Measurements from ENCODE around the gene NABP2.

The NABP2 gene

GRCh38 chr12:56224102-56224701 lies at the start of gene NABP2:
Gene NABP2, plus strand, starts transcription at chr12:56224342. Its CDS starts 515 bp downstream, at chr12:56224857.
- peaks cover 9% of the 10 kb centered on the region for H3K79me2 ChIP-seq (ENCODE audit: control insufficient read depth, insufficient read depth, low read length, unreplicated experiment)
- H3K36me3 ChIP-seq (ENCODE audit: insufficient read depth, low read length) = no peaks in the 10 kb centered on the region
- no peaks in the 10 kb centered on the region for H3K27me3 ChIP-seq (ENCODE audit: insufficient read depth, low read length)
- H3K4me1 ChIP-seq (ENCODE audit: control insufficient read depth, insufficient read depth, low read length, unreplicated experiment) = peaks cover 10% of the 10 kb centered on the region
- H2AFZ ChIP-seq (ENCODE audit: low read length, unreplicated experiment) = peak within 1 kb of the TSS; percentile 86
- H3K27ac ChIP-seq (ENCODE audit: low read depth, low read length) = no peak within 1 kb of the TSS
- H3K4me3 ChIP-seq (ENCODE audit: low read depth, low read length) = peak within 1 kb of the TSS; percentile 95

GRCh38 chr12:56178347-56178746 lies 45.8 kb upstream of the NABP2 start:
- no peaks in the 10 kb centered on the region for H3K4me1 ChIP-seq (ENCODE audit: control insufficient read depth, insufficient read depth, low read length, unreplicated experiment)
- no peaks in the 10 kb centered on the region for H3K27me3 ChIP-seq (ENCODE audit: insufficient read depth, low read length)
- H3K4me3 ChIP-seq (ENCODE audit: low read depth, low read length) = no peak overlapping the region
- no peak overlapping the region for H3K27ac ChIP-seq (ENCODE audit: low read depth, low read length)
- H2AFZ ChIP-seq (ENCODE audit: low read length, unreplicated experiment) = no peak overlapping the region
- no peaks in the 10 kb centered on the region for H3K79me2 ChIP-seq (ENCODE audit: control insufficient read depth, insufficient read depth, low read length, unreplicated experiment)
- peaks cover 38% of the 10 kb centered on the region for H3K36me3 ChIP-seq (ENCODE audit: insufficient read depth, low read length)

- peaks cover 27% of the 10 kb centered on the region for H3K79me2 ChIP-seq (ENCODE audit: control insufficient read depth, insufficient read depth, low read length, unreplicated experiment)
- H3K36me3 ChIP-seq (ENCODE audit: insufficient read depth, low read length) = peaks cover 14% of the 10 kb centered on the region
- H3K4me1 ChIP-seq (ENCODE audit: control insufficient read depth, insufficient read depth, low read length, unreplicated experiment) = peaks cover 16% of the 10 kb centered on the region
- peak overlapping the region; percentile 92; the same call in 1 of the 2 replicates for H3K4me3 ChIP-seq (ENCODE audit: low read depth, low read length)
- no peak overlapping the region for H2AFZ ChIP-seq (ENCODE audit: low read length, unreplicated experiment)
- no peaks in the 10 kb centered on the region for H3K27me3 ChIP-seq (ENCODE audit: insufficient read depth, low read length)
- no peak overlapping the region for H3K27ac ChIP-seq (ENCODE audit: low read depth, low read length)
Observed at GRCh38 chr12:56186957-56187356, 37.2 kb upstream of the NABP2 start.

GRCh38 chr12:56188131-56188777 lies 35.9 kb upstream of the NABP2 start:
- no peak overlapping the region for H2AFZ ChIP-seq (ENCODE audit: low read length, unreplicated experiment)
- H3K27me3 ChIP-seq (ENCODE audit: insufficient read depth, low read length) = no peaks in the 10 kb centered on the region
- H3K4me3 ChIP-seq (ENCODE audit: low read depth, low read length) = peak overlapping the region; percentile 92
- no peak overlapping the region for H3K27ac ChIP-seq (ENCODE audit: low read depth, low read length)
- H3K4me1 ChIP-seq (ENCODE audit: control insufficient read depth, insufficient read depth, low read length, unreplicated experiment) = peaks cover 18% of the 10 kb centered on the region
- H3K79me2 ChIP-seq (ENCODE audit: control insufficient read depth, insufficient read depth, low read length, unreplicated experiment) = peaks cover 27% of the 10 kb centered on the region
- H3K36me3 ChIP-seq (ENCODE audit: insufficient read depth, low read length) = peaks cover 14% of the 10 kb centered on the region

- no peaks in the 10 kb centered on the region for H3K27me3 ChIP-seq (ENCODE audit: insufficient read depth, low read length)
- H3K27ac ChIP-seq (ENCODE audit: low read depth, low read length) = no peak overlapping the region
- peak overlapping the region; percentile 92 for H3K4me3 ChIP-seq (ENCODE audit: low read depth, low read length)
- H3K36me3 ChIP-seq (ENCODE audit: insufficient read depth, low read length) = peaks cover 12% of the 10 kb centered on the region
- peaks cover 19% of the 10 kb centered on the region for H3K4me1 ChIP-seq (ENCODE audit: control insufficient read depth, insufficient read depth, low read length, unreplicated experiment)
- H2AFZ ChIP-seq (ENCODE audit: low read length, unreplicated experiment) = peak overlapping the region; percentile 29
- peaks cover 27% of the 10 kb centered on the region for H3K79me2 ChIP-seq (ENCODE audit: control insufficient read depth, insufficient read depth, low read length, unreplicated experiment)
Observed at GRCh38 chr12:56188778-56189098, 35.4 kb upstream of the NABP2 start.

GRCh38 chr12:56189099-56189917 lies 34.8 kb upstream of the NABP2 start, which contains the start of gene SMARCC2:
Gene SMARCC2, minus strand, starts transcription at chr12:56189483. Its CDS starts 22 bp downstream, at chr12:56189461.
- H3K4me1 ChIP-seq (ENCODE audit: control insufficient read depth, insufficient read depth, low read length, unreplicated experiment) = peaks cover 19% of the 10 kb centered on the region
- no peaks in the 10 kb centered on the region for H3K27me3 ChIP-seq (ENCODE audit: insufficient read depth, low read length)
- H3K4me3 ChIP-seq (ENCODE audit: low read depth, low read length) = peak within 1 kb of the TSS; percentile 100
- peak within 1 kb of the TSS; percentile 72 for H3K27ac ChIP-seq (ENCODE audit: low read depth, low read length)
- peaks cover 27% of the 10 kb centered on the region for H3K79me2 ChIP-seq (ENCODE audit: control insufficient read depth, insufficient read depth, low read length, unreplicated experiment)
- H3K36me3 ChIP-seq (ENCODE audit: insufficient read depth, low read length) = peaks cover 7% of the 10 kb centered on the region
- H2AFZ ChIP-seq (ENCODE audit: low read length, unreplicated experiment) = peak within 1 kb of the TSS; percentile 100

- Histone ChIP-seq H3K27ac (ENCODE audit: low read depth, low read length) (peak overlapping the region; percentile 72), H2AFZ (ENCODE audit: low read length, unreplicated experiment) (peak overlapping the region; percentile 100), H3K27me3 (ENCODE audit: insufficient read depth, low read length) (no peaks in the 10 kb centered on the region), H3K36me3 (ENCODE audit: insufficient read depth, low read length) (no peaks in the 10 kb centered on the region), H3K79me2 (ENCODE audit: control insufficient read depth, insufficient read depth, low read length, unreplicated experiment) (peaks cover 27% of the 10 kb centered on the region), H3K4me1 (ENCODE audit: control insufficient read depth, insufficient read depth, low read length, unreplicated experiment) (peaks cover 19% of the 10 kb centered on the region), H3K4me3 (ENCODE audit: low read depth, low read length) (peak overlapping the region; percentile 100)
Observed at GRCh38 chr12:56189918-56190694, 34.0 kb upstream of the NABP2 start.

GRCh38 chr12:56190695-56191155 lies 33.4 kb upstream of the NABP2 start:
- peak overlapping the region; percentile 23 for H2AFZ ChIP-seq (ENCODE audit: low read length, unreplicated experiment)
- peaks cover 19% of the 10 kb centered on the region for H3K4me1 ChIP-seq (ENCODE audit: control insufficient read depth, insufficient read depth, low read length, unreplicated experiment)
- H3K4me3 ChIP-seq (ENCODE audit: low read depth, low read length) = peak overlapping the region; percentile 100
- H3K27me3 ChIP-seq (ENCODE audit: insufficient read depth, low read length) = no peaks in the 10 kb centered on the region
- no peaks in the 10 kb centered on the region for H3K36me3 ChIP-seq (ENCODE audit: insufficient read depth, low read length)
- no peak overlapping the region for H3K27ac ChIP-seq (ENCODE audit: low read depth, low read length)
- H3K79me2 ChIP-seq (ENCODE audit: control insufficient read depth, insufficient read depth, low read length, unreplicated experiment) = peaks cover 27% of the 10 kb centered on the region

- Histone ChIP-seq H3K4me3 (ENCODE audit: low read depth, low read length) (no peak overlapping the region), H2AFZ (ENCODE audit: low read length, unreplicated experiment) (no peak overlapping the region), H3K36me3 (ENCODE audit: insufficient read depth, low read length) (no peaks in the 10 kb centered on the region), H3K27ac (ENCODE audit: low read depth, low read length) (no peak overlapping the region), H3K27me3 (ENCODE audit: insufficient read depth, low read length) (no peaks in the 10 kb centered on the region), H3K79me2 (ENCODE audit: control insufficient read depth, insufficient read depth, low read length, unreplicated experiment) (peaks cover 16% of the 10 kb centered on the region), H3K4me1 (ENCODE audit: control insufficient read depth, insufficient read depth, low read length, unreplicated experiment) (peaks cover 17% of the 10 kb centered on the region)
Observed at GRCh38 chr12:56192582-56192981, 31.6 kb upstream of the NABP2 start.

GRCh38 chr12:56193025-56193578 lies 31.0 kb upstream of the NABP2 start:
- H3K4me1 ChIP-seq (ENCODE audit: control insufficient read depth, insufficient read depth, low read length, unreplicated experiment) = peaks cover 12% of the 10 kb centered on the region
- peaks cover 10% of the 10 kb centered on the region for H3K79me2 ChIP-seq (ENCODE audit: control insufficient read depth, insufficient read depth, low read length, unreplicated experiment)
- no peak overlapping the region for H3K27ac ChIP-seq (ENCODE audit: low read depth, low read length)
- peak overlapping the region; percentile 100 for H2AFZ ChIP-seq (ENCODE audit: low read length, unreplicated experiment)
- no peaks in the 10 kb centered on the region for H3K27me3 ChIP-seq (ENCODE audit: insufficient read depth, low read length)
- no peak overlapping the region for H3K4me3 ChIP-seq (ENCODE audit: low read depth, low read length)
- H3K36me3 ChIP-seq (ENCODE audit: insufficient read depth, low read length) = no peaks in the 10 kb centered on the region
